H9 (cell line): ENCODE data around the gene CEP128. TPM values are rescaled to one million over a fixed set of nuclear protein-coding genes. Genes with fewer than 3 reads are reported as not detected.

Source experiments
- DNase-seq: peaks from one replicate; pipeline ENCODE4 v3.0.0-alpha.2; 2017
- H2AFZ ChIP-seq: one replicate; pipeline ENCODE4 v1.6.1; 2013; ENCODE audit warnings: mild to moderate bottlenecking, low read length, control low read depth, moderate library complexity
- H2AK5ac ChIP-seq: 2 replicates; pipeline ENCODE4 v1.6.1; 2013; ENCODE audit warnings: low read length, control low read depth, mixed read lengths; ENCODE audit not compliant: insufficient read length
- H2BK120ac ChIP-seq: one replicate; pipeline ENCODE4 v1.6.1; 2013; ENCODE audit warnings: low read depth, mild to moderate bottlenecking, low read length, control low read depth, inconsistent platforms; ENCODE audit not compliant: poor library complexity, severe bottlenecking
- H2BK12ac ChIP-seq: 2 replicates; pipeline ENCODE4 v1.6.1; 2013; ENCODE audit warnings: low read length, control low read depth, mixed read lengths, low read depth; ENCODE audit not compliant: insufficient read length
- H2BK15ac ChIP-seq: 2 replicates; pipeline ENCODE4 v1.6.1; 2013; ENCODE audit warnings: low read depth, low read length, control low read depth
- H2BK20ac ChIP-seq: one replicate; pipeline ENCODE4 v1.6.1; 2013; ENCODE audit warnings: low read depth, mild to moderate bottlenecking, low read length, control low read depth, inconsistent platforms; ENCODE audit not compliant: poor library complexity, severe bottlenecking
- H2BK5ac ChIP-seq: 2 replicates; pipeline ENCODE4 v1.6.1; 2013; ENCODE audit warnings: low read length, control low read depth, mixed read lengths; ENCODE audit not compliant: insufficient read length
- H3K14ac ChIP-seq: 2 replicates; pipeline ENCODE4 v1.6.1; 2013; ENCODE audit warnings: low read length, control low read depth; ENCODE audit not compliant: insufficient read depth
- H3K18ac ChIP-seq: 2 replicates; pipeline ENCODE4 v1.6.1; 2013; ENCODE audit warnings: low read depth, mild to moderate bottlenecking, mixed read lengths, low read length, control low read depth; ENCODE audit not compliant: insufficient read length
- H3K23ac ChIP-seq: 2 replicates; pipeline ENCODE4 v1.6.1; 2013; ENCODE audit warnings: low read length, control low read depth, mixed read lengths, low read depth; ENCODE audit not compliant: insufficient read length
- H3K23me2 ChIP-seq: 2 replicates; pipeline ENCODE4 v1.6.1; 2013; ENCODE audit warnings: low read depth, mild to moderate bottlenecking, mixed read lengths, low read length, control low read depth; ENCODE audit not compliant: insufficient read length, poor library complexity, severe bottlenecking
- H3K27ac ChIP-seq: 2 replicates; pipeline ENCODE4 v1.5.1; 2013; ENCODE audit warnings: low read length, control low read depth, mixed read lengths, low read depth; ENCODE audit not compliant: insufficient read length
- H3K27me3 ChIP-seq: 2 replicates; pipeline ENCODE4 v1.6.1; 2013; ENCODE audit warnings: low read length, control low read depth, inconsistent platforms; ENCODE audit not compliant: insufficient read depth
- H3K4ac ChIP-seq: 2 replicates; pipeline ENCODE4 v1.6.1; 2013; ENCODE audit warnings: low read depth, mild to moderate bottlenecking, control low read depth, inconsistent platforms, low read length, moderate library complexity
- H3K4me1 ChIP-seq: 2 replicates; pipeline ENCODE4 v1.6.1; 2013; ENCODE audit warnings: low read length, control low read depth, inconsistent platforms; ENCODE audit not compliant: insufficient read depth
- H3K4me2 ChIP-seq: 2 replicates; pipeline ENCODE4 v1.6.1; 2013; ENCODE audit warnings: low read length, control low read depth, mixed read lengths; ENCODE audit not compliant: insufficient read length, insufficient read depth
- H3K56ac ChIP-seq: 2 replicates; pipeline ENCODE4 v1.6.1; 2013; ENCODE audit warnings: low read depth, mild to moderate bottlenecking, mixed read lengths, low read length, control low read depth; ENCODE audit not compliant: insufficient read length
- H3K79me1 ChIP-seq: 2 replicates; pipeline ENCODE4 v1.6.1; 2013; ENCODE audit warnings: low read depth, mild to moderate bottlenecking, moderate library complexity, low read length, control low read depth, inconsistent platforms; ENCODE audit not compliant: insufficient read depth, poor library complexity, severe bottlenecking
- H3K79me2 ChIP-seq: 2 replicates; pipeline ENCODE4 v1.6.1; 2013; ENCODE audit warnings: low read length, control low read depth, inconsistent platforms; ENCODE audit not compliant: insufficient read depth
- H3K9ac ChIP-seq: 2 replicates; pipeline ENCODE4 v1.6.1; 2013; ENCODE audit warnings: low read length, control low read depth, mixed read lengths; ENCODE audit not compliant: insufficient read length; ENCODE audit errors: extremely low read depth
- H3K9me3 ChIP-seq: one replicate; pipeline ENCODE4 v1.6.1; 2013; ENCODE audit warnings: low read depth, low read length, inconsistent platforms; ENCODE audit not compliant: control insufficient read depth
- H3T11ph ChIP-seq: one replicate; pipeline ENCODE4 v1.6.1; 2013; ENCODE audit warnings: mild to moderate bottlenecking, low read length, control low read depth, inconsistent platforms
- H4K20me1 ChIP-seq: one replicate; pipeline ENCODE4 v1.6.1; 2013; ENCODE audit not compliant: control insufficient read depth, insufficient read length, insufficient read depth
- H4K5ac ChIP-seq: 2 replicates; pipeline ENCODE4 v1.6.1; 2013; ENCODE audit warnings: low read depth, mild to moderate bottlenecking, mixed read lengths, low read length, control low read depth; ENCODE audit not compliant: insufficient read length
- H4K8ac ChIP-seq: replicated peaks from 2 replicates; pipeline ENCODE4 v1.6.1; 2013; ENCODE audit warnings: low read length, control low read depth, mixed read lengths, low read depth; ENCODE audit not compliant: insufficient read length
- H4K91ac ChIP-seq: 2 replicates; pipeline ENCODE4 v1.6.1; 2013; ENCODE audit warnings: low read depth, mild to moderate bottlenecking, moderate library complexity, mixed read lengths, low read length, control low read depth; ENCODE audit not compliant: insufficient read length
- H3K27ac Mint-ChIP-seq, 3 experiments: 2 replicates in 2 of 3; 3 replicates in 1 of 3; pipeline ENCODE4 v1.8.0; 2020 to 2021; ENCODE audit warnings: mixed read lengths in 3 of 3, mild to moderate bottlenecking in 1 of 3, moderate library complexity in 1 of 3
- H3K27me3 Mint-ChIP-seq: 2 replicates; pipeline ENCODE4 v1.8.0; 2021; ENCODE audit warnings: low read depth, mild to moderate bottlenecking, moderate library complexity, mixed read lengths
- H3K36me3 Mint-ChIP-seq, 3 experiments: 2 replicates in 2 of 3; 3 replicates in 1 of 3; pipeline ENCODE4 v1.8.0; 2020 to 2021; ENCODE audit warnings: low read depth in 3 of 3, mixed read lengths in 3 of 3; ENCODE audit not compliant: insufficient read depth in 1 of 3
- H3K4me1 Mint-ChIP-seq, 2 experiments: 2 replicates each; pipeline ENCODE4 v1.8.0; 2020; ENCODE audit warnings: mixed read lengths in 2 of 2
- H3K4me3 Mint-ChIP-seq, 2 experiments: 2 replicates in 1 of 2; 3 replicates in 1 of 2; pipeline ENCODE4 v1.8.0; 2020 to 2021; ENCODE audit warnings: mild to moderate bottlenecking in 2 of 2, mixed read lengths in 2 of 2, moderate library complexity in 1 of 2
- H3K9me3 Mint-ChIP-seq, 2 experiments: 2 replicates in 1 of 2; 3 replicates in 1 of 2; pipeline ENCODE4 v1.8.0; 2020; ENCODE audit warnings: mild to moderate bottlenecking in 2 of 2, mixed read lengths in 2 of 2, moderate library complexity in 1 of 2
- WGBS: extraction: QIAGEN DNeasy Blood & Tissue Kit; methylation state at CpG from one replicate; pipeline ENCODE4 v1.1.7; 2013; ENCODE audit warnings: missing lambda C conversion rate, low lambda C conversion rate, mixed read lengths; ENCODE audit not compliant: insufficient read length; ENCODE audit errors: extremely low coverage; 5-methylcytosine and 5-hydroxymethylcytosine counted together
- total RNA-seq: library from RNA; stranded (reverse); gene quantifications from 2 replicates; pipeline ENCODE4 v1.2.1, GENCODE V29; 2021
- TF ChIP-seq, protein P1 (sequence below): fragments of 200-600 bp; sonication (generic); conservative IDR thresholded peaks from 3 replicates; pipeline ENCODE4 v1.8.0; 2021; ENCODE audit warnings: antibody characterized with exemption, mild to moderate bottlenecking

CEP128 gene
- total RNA-seq, 1 experiment from 2014 or later: 16.3 TPM

DNA sequence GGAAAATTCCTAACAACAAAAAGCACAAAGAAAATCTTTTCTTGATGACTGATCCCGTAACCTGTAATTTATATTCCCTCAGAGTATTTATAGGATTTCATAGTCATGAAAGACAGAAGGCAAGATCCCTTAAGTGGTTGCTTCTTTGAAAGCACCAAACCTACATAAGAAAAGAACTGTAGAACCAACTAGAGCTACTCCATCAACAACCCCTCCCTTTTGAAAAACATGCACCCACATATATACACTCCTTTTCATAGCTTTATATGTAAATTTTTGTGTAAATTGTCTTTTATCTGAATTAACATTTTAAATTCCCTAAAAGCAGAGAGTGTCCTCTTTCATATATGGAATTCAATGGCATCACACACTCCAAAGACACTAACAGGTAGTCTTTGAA, 215.3 kb downstream of the CEP128 start:
- no peaks in the 10 kb centered on the region for H3K9me3 Mint-ChIP-seq
- H2BK12ac ChIP-seq: no peak overlapping the region
- DNase-seq: no peak
- H3K27me3 ChIP-seq: no peaks in the 10 kb centered on the region
- WGBS: no CpG with 5 or more reads among the region's 1 CpG
- H3K23ac ChIP-seq: no peak overlapping the region
- H2AK5ac ChIP-seq: no peak overlapping the region
- H3K27ac ChIP-seq: no peak overlapping the region
- H3K18ac ChIP-seq: no peak overlapping the region
- no peaks in the 10 kb centered on the region for H3K79me1 ChIP-seq
- no peak overlapping the region for H3K56ac ChIP-seq
- H3T11ph ChIP-seq: no peak overlapping the region
- no peak overlapping the region for H2AFZ ChIP-seq
- no peaks in the 10 kb centered on the region for H3K23me2 ChIP-seq
- H3K9me3 ChIP-seq: no peaks in the 10 kb centered on the region
- H4K20me1 ChIP-seq: no peaks in the 10 kb centered on the region
- no peak overlapping the region for H2BK15ac ChIP-seq
- H3K9ac ChIP-seq: no peak overlapping the region
- no peaks in the 10 kb centered on the region for H3K36me3 Mint-ChIP-seq
- H2BK20ac ChIP-seq: no peak overlapping the region
- no peaks in the 10 kb centered on the region for H3K27me3 Mint-ChIP-seq
- no peaks in the 10 kb centered on the region for H3K79me2 ChIP-seq
- H3K14ac ChIP-seq: no peak overlapping the region
- no peak overlapping the region for H3K4me3 Mint-ChIP-seq
- H4K8ac ChIP-seq: no peak overlapping the region
- peaks cover 0 to 5% of the 10 kb centered on the region in 2 experiments; a peak in 1 of 4 replicates for H3K4me1 Mint-ChIP-seq
- H2BK120ac ChIP-seq: no peak overlapping the region
- no peak overlapping the region for H3K27ac Mint-ChIP-seq
- no peak overlapping the region for H2BK5ac ChIP-seq
- H4K91ac ChIP-seq: no peak overlapping the region
- TF ChIP-seq, protein P1, sequence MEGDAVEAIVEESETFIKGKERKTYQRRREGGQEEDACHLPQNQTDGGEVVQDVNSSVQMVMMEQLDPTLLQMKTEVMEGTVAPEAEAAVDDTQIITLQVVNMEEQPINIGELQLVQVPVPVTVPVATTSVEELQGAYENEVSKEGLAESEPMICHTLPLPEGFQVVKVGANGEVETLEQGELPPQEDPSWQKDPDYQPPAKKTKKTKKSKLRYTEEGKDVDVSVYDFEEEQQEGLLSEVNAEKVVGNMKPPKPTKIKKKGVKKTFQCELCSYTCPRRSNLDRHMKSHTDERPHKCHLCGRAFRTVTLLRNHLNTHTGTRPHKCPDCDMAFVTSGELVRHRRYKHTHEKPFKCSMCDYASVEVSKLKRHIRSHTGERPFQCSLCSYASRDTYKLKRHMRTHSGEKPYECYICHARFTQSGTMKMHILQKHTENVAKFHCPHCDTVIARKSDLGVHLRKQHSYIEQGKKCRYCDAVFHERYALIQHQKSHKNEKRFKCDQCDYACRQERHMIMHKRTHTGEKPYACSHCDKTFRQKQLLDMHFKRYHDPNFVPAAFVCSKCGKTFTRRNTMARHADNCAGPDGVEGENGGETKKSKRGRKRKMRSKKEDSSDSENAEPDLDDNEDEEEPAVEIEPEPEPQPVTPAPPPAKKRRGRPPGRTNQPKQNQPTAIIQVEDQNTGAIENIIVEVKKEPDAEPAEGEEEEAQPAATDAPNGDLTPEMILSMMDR: no peak
- no peak overlapping the region for H3K4me2 ChIP-seq
- no peak overlapping the region for H4K5ac ChIP-seq
- H3K4ac ChIP-seq: no peak overlapping the region
- H3K4me1 ChIP-seq: no peaks in the 10 kb centered on the region
